Stimulated activated CD4-positive, alpha-beta T cell treated with anti-CD3 and anti-CD28 coated beads, Interleukin-15, amount 100 ng/mL, for 1 hour (primary cell): ENCODE results near the gene FKBP5.
"Not testable (repeated sequence)": the region's sequence is repeated elsewhere in the genome, so short reads cannot be mapped to it uniquely, and the experiment has no call there.

Source experiments
- DNase-seq, 2 donors: peaks; one replicate each; pipeline ENCODE4 v3.0.0-alpha.2; 2020; ENCODE audit warnings: low read depth in 1 of 2, low spot score in 1 of 2

Gene FKBP5

DNA sequence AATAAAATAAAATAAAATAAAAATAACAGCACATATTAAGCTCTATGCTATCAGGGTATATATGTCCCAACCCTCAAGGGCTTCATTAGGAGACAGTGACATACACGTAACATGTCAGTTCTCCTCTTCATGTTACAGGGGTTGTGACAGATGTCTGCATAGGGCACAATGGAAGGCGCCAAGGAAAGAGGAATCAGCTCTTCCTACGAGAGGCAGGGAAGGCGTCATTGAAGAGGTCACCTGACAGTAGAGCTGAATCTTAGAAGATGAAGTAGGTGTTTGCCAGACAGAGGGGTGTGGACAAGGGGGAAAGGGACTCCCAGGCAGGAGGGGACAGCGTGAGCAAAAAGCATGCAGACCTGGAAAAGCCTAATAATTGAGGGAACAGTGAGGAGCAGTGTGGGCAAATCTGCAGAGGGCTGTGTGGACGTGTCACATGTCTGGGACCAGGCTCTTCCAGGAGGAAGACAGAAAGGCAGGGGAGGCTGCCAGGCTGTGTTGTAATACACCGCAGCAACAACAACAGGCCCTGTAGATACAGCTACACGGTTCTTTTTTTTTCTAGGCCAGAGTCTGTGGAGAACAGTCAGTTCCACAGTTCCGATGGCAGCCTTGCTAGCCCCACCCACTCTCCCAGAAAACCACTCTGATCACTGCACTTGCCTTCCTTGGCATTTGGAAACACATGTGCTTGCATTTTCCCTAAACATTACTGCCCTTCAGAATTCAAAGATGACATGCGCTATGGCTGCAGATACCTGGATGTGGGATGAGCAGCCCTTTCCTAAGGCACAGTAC is 2.5 kb upstream of the FKBP5 start:
- DNase-seq: no peak

DNA sequence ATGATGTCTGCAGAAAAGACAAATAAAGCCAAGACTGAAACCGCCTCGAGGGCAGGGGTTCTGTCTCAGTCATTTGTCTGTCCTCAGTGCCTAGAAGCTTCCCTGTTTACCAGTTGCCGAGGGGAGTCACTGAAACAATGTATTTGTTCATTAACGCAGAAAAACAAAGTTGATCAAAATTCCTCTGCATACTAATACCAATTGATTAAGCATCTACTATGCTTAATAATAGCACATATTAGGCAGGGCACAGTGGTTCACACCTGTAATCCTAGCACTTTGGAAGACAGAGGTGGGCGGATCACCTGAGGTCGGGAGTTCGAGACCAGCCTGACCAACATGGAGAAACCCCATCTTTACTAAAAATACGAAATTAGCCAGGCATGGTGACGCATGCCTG is 1.8 kb upstream of the FKBP5 start:
- DNase-seq: no peak

DNA sequence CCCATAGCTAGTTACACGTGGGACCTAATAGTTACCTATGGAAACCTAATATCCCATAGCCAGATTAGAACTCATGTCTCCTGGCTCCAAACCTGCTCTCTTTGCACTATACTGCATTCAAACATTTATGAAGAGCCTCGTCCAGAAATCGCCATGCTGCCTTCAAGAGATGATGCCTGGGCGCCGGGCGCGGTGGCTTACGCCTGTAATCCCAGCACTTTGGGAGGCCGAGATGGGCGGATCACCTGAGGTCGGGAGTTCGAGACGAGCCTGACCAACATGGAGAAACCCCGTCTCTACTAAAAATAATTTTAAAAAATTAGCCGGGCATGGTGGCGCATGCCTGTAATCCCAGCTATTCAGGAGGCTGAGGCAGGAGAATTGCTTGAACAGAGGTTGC is 1.3 kb upstream of the FKBP5 start:
- DNase-seq: not testable (repeated sequence)

DNA sequence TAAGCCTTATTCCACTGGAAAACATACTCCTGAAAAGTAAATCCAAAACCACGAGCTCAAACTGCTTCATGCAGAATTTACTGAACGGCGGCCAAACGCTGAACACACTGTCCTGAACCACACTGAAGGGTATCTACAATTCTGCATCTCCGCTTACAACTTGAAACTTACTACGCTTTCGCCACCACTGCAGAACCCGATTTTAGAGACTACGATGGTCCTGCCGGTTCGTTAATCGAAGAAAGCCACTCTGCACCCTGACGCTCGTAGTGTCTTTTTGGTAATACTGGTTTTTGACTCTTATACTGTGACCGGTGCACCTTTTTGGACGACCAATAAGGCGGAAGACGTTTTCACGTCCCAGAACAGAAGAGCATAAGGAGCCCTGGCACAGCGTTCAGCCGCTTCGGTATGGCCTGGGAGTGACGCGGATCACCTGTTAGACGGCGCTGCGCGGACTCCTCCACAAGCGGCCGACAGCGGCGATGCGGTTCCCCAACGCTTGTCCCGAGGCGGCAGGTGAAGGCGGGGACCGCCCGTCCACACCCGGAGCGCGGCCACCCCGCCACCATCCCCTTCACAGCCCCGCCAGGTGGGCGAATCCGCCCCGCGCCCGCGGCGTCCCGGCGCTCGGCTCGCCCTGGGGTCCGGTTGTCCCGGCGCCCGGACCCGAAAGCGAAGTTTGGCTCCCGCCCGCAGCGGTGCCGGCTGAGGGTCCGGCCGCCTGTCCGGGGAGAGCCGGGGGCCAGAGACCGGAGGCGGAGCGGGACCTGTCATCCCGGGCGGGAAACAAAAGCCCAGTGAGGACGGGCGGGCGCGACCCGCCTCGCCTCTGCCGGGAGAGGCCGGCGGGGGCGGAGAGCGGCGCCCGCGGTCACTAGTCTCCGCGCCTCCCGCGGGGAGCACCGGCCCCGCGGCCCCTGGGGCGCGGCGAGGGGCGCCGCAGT is 784 bp downstream of the FKBP5 start:
- DNase-seq: peak; percentile 31

DNA sequence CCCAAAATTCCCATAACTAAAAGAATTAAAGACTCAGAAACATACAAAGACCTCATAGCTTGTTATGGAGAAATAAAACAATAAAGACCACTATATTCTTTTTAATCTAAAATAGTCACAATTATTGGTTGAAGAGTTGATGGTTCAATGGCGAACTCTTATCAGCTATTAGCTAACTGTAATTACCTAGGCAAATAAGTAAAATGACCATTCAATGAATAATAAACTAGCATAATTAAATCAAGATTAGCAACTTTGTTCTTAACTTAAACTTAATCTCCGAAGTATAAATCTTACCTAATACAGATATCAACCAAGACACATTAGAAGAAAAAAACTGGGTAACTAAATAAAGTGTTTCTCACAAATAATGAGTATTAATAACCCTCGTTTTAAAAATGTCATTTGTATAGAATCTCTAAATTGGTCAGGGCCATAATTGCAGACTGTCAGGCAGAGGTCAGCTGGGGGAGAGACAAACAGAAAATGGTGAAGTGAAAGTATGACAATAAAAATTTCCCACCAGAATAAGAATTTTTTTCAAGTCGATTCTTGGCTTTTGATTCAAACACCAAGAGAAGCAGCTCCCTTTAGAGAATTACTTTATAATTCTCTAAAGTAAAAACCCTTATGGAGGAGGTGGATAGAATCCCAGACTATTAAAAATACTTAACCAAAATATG is 1.7 kb downstream of the FKBP5 start:
- DNase-seq: no peak

DNA sequence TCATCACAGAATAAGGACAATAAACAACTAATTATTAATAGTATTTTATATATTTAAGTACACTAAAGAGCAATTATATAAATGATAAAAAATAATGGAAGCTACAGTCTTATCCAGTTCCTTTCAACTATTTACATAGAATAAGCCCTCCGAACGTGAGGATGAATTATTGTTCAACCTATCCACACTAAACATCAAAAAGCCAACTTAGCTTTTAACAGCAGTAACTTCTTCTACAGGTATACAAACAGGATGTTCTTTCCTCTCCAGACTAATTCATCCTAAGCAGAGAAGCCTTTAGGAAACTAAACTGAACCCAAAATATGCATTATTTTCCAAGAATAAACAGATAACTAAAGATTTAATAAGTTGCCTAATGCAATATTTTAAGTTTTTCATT is 2.3 kb downstream of the FKBP5 start:
- no peak for DNase-seq

DNA sequence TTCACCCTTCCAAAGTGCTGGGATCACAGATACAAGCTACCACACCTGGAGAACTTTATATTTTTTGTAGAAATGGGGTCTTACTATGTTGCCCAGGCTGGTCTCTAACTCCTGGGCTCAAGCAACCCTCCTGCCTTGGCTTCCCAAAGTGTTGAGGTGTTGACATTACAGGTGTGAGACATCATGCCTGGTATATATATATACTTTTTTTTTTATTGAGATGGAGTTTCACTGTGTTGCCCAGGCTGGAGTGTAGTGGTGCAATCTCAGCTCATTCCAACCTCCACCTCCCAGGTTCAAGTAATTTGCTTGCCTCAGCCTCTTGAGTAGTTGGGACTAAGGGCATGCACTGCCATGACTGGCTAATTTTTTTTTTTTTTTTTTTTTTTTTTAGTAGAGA is 5.4 kb downstream of the FKBP5 start:
- no peak for DNase-seq

DNA sequence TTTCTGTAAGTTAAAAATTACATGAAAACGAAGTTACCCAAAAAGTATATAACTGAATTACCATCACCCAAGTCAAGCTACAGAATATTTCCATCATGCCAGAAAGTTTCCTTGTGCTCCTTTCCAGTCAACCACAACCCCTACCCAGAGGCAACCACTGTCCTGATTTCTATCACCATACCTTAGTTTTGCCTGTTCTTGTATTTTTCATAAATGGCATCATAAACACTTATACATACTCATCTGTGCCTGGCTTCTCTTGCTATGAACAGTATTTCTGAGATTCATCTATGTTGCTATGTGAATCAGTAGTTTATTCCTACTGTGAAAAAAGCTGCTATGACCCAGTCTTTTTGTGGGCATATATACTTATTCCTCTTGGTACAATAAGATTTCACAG is 7.4 kb downstream of the FKBP5 start:
- DNase-seq: no peak

DNA sequence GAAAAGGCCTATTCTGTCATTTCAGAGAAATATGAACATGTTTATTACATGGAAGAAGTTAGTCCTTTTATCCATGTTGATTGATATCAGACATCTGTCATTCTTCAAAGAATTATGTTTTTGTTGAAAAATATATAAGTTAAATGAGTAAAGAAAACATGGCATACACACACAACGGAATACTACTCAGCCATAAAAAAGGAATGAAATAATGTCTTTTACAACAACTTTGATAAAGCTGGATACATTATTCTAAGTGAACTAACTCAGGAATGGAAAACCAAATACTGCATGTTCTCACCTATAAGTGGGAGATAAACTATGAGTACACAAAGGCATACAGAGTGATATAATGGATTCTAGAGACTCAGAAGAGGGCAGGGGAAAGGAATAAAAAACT is 9.3 kb downstream of the FKBP5 start:
- DNase-seq: no peak

DNA sequence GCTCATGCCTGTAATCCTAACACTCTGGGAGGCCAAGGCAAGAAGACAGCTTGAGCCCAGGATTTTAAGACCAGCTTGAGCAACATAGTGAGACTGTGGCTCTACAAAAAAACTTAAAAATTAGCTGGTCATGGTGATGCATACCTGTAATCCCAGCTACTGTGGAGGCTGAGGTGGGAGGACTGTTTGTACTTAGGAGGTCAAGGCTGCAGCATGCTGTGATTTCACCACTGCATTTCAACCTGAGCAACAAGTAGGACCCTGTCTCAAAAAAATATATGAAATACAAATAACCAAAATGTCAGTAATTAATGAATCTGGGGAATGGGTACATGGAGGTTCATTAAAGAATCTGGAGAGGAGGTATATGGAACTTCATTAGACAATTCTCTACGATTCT is 9.9 kb downstream of the FKBP5 start:
- no peak for DNase-seq

DNA sequence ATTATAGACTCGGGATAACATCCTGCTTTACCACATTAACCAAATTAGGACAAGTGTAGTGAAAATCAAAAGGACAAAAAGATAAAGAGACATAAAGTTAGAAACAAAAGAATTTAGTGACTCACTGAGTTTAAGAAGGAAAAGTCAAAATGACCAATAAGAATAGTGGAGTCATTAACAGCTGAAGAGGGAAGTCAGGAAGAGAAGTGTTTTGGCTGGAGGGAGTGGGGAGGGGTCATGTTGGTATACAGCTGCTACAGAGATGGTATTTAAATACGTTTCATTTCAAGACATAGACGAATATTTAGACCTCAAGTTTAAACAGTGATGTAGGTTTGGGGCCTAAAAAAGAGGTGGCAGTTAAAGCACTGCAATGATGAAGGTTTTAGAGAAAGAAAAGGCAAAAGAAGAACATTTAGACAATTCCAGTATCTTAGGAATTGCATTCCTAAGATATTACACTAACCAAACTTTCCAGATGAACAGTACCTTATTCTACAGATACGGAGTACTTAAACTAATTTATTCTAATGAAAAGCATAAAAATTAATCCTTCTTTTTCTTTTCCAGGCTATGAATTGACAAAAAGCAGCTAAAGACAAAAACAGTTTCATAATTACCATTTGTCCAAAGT is 10.6 kb downstream of the FKBP5 start:
- DNase-seq: no peak

DNA sequence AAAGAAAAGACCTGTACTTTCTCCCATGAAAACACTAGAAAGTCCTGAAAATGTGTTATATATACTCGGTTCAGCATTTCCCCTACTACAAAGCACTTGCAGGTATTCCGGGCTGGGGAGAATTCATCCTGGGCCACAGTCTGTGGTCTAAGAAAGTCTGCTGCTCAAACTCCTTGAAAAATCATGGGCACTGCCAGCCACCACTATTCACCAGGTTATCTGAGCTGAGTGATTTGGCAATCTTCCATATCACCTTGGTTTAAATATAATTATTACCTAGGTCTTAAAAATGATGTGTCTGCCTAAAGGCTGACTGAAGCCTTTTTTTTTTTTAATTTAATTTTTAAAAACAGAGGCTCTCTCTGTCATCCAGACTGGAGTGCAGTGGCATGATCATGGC is 11.3 kb downstream of the FKBP5 start:
- DNase-seq: no peak

DNA sequence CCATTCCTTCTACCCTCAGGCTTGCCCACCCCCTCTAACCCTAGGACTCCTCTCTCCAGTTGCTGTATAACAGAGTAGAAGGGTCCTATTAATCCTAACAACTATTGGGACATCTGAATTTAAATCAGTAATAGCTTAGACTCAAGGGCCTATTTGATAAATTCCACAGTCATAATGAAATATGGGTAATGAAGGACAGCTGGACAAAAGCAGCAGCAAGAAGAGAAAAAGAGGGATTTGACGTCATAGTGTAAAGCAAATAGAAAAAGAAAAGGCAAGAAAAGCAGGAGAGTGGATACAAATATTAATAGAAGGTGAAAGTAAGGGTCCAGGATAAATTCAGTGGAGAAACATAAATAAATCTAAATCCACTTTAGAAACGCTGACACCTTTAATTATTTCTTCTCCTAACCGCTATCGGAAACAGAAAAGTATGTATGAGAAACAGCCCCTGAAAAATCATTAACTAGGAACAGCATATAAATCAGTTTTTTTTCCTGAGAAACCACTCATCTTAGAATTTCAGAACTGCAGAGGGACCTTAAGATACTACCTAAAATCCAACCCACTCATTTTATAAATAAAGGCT is 12.8 kb downstream of the FKBP5 start:
- no peak for DNase-seq

DNA sequence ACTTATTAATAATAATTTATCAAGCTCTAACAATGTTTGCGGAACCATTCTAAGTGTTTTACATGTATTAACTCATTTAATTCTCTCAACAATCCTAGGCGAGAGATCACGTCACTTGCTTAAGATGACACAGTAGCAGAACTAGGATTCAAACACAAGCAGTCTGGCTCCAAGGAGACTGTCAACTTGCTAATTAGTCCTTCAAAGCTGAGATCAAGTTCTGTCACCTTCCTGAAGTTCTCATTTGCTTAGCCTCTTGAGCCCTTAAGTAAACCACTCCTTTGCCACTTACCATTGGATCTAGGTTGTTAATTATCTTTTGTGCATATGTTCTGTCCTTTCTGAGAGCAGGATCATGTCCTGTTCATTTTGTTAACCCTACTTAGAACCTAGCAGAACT is 14.1 kb downstream of the FKBP5 start:
- DNase-seq: no peak

DNA sequence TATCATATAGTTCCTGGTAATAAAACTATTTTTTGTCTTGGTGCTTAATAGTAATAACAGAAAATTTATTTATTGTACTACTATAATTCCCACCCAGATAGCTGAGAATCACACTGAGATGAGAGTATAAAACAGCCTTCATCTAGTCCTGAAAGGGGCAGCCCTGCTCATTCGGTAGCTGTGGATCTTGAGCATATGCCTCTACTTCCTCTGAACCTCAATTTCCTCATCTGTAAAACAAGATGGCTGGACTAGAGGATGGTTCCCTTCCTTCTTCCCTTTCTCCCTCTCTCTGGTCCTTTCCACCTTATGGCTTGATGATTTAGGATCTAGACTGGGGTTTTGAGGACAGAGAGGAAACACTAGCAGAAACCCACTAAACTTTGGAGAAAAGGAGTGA is 15.0 kb downstream of the FKBP5 start:
- DNase-seq: no peak

DNA sequence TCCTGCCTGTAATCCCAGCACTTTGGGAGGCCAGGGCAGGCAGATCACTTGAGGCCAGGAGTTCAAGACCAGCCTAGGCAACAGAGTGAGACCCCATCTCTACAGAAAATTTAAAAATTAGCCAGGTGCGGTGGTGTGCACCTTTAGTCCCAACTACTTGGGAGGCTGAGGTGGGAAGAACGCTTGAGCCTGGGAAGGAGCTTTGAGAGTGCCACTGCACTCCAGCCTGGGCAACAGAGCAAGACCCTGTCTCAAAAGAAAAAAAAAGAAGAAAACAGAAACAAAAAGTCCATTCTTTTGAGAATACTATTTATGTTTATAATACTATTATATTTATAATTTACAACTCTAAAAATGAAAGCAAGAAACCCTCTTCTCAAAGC is 15.4 kb downstream of the FKBP5 start:
- not testable (repeated sequence) for DNase-seq

DNA sequence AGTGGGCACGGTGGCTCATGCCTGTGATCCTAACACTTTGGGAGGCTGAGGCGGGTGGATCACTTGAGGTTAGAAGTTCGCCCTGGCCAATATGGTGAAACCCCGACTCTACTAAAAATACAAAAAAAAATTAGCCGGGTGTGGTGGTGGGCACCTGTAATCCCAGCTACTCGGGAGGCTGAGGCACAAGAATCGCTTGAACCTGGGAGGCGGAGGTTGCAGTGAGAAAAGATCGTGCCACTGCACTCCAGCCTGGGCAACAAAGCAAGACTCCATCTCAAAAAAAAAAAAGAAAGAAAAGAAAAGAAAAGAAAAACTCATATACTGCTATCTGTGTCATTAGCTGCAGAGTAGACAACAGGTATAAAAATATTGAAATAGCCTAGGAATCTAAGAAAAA is 18.3 kb downstream of the FKBP5 start:
- not testable (repeated sequence) for DNase-seq

DNA sequence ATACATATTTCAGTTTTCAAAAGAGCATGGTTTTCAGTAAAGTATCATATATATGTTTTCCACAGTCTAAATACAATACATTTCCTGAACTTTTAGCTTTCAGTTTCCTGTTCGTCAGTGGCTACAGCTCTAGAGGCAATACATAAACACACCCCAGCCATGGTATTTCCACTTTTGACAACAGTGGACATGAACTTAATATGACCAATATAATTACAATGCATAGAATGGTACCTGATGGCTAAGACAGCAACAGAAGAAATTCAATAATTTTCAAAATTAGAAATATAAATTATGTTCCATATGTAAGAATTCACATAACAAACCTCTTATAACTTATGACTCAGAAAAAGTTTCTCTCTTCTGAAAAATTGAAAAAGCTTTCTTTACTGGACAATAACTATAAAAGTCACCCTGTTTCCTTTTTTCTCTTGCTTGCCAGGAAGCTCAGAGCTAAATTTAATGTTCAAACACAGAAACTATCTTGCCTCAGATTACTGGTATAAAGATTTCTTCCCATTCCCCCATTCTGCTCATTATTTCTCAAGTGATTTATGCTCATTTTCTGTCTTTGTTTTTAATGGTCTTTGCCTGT is 19.2 kb downstream of the FKBP5 start:
- no peak for DNase-seq

DNA sequence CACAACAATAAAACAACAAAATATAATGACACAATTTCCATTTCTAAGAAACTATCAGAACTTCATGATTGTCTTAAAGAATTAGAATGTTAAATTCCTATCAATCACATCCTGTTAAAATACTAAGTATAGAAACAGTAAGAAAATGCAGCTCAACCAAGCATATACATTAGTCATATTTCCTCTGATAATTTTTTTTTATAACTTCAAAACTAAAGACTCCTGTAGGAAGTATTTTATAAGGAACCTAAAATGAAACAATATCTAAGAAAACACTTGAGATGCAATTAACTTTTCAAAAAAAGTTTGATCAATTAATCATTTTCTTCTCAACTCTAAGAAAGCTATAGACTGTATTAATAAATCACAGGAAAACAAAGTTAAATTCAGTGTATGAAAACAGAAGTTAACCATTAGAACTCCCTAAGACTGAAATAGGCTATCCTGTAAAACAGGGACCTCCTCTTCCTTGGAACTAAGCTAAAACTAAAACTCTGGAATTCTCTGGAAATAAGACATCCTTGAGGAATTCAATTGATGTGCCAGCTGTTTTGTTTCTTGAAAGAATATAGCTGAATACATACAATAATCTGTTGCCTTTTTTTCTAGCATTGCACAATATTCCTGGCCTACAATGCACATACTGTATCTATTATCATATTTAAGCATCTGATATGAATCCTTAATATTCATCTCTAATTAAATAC is 19.8 kb downstream of the FKBP5 start:
- no peak for DNase-seq

DNA sequence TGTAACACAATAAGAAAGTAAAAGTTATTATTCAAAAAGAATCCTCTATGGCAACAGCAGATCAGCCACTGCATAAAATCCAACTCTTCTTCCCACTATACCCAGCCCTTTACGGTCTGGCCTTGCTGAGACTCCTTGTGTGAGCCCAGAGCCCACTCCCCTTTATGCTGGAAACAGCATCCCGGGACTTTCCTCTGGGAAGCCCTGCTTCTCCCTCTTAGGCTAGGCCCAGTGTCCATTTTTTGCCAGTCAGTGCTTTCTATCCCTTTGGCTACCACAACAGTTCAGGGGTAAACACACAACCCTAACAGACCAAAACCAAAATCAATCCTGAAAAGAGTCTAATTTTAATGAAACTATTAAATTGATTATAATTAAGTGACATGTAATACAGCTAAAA is 20.6 kb downstream of the FKBP5 start:
- no peak for DNase-seq
